OCI-LY1 (cell line): Measurements from ENCODE around the gene SNX2.

ENCODE experiments used
- CTCF ChIP-seq: fragments of 200-600 bp; sonication (generic), shearing (Covaris generic); IDR thresholded peaks from 2 replicates; pipeline ENCODE4 v1.5.1; 2017; ENCODE audit warnings: mild to moderate bottlenecking, antibody characterized with exemption, low read length, moderate library complexity, mixed read lengths
- EZH2 ChIP-seq: fragments of 200-600 bp; sonication (generic), shearing (Covaris generic); IDR thresholded peaks from 2 replicates; pipeline ENCODE4 v1.8.0; 2017; ENCODE audit warnings: borderline replicate concordance, mixed run types, mild to moderate bottlenecking, antibody characterized with exemption, low read length, moderate library complexity, mixed read lengths

- TF ChIP-seq CTCF (no peak), EZH2 (no peak)
Observed at GRCh38 chr5:122844910-122845228, 70.0 kb downstream of the SNX2 start.
